Endodermal cell (in vitro differentiated cells): Measurements from ENCODE around the gene TOB1. TPM values are rescaled to one million over a fixed set of nuclear protein-coding genes. Genes with fewer than 3 reads are reported as not detected.

Experiments
- DNase-seq: peaks from one replicate; pipeline ENCODE4 v3.0.0-alpha.2; 2017
- H3K27ac ChIP-seq: 2 replicates; pipeline ENCODE4 v1.5.1; 2013; ENCODE audit warnings: mild to moderate bottlenecking, low read depth, low read length, moderate library complexity
- H3K27me3 ChIP-seq: 2 replicates; pipeline ENCODE4 v1.6.1; 2013; ENCODE audit warnings: mild to moderate bottlenecking, low read length, moderate library complexity; ENCODE audit not compliant: insufficient read depth, control insufficient read depth, poor library complexity, severe bottlenecking
- H3K36me3 ChIP-seq: 2 replicates; pipeline ENCODE4 v1.7.0; 2013; ENCODE audit warnings: mild to moderate bottlenecking, low read length, moderate library complexity; ENCODE audit not compliant: control insufficient read depth, insufficient read depth
- H3K4me1 ChIP-seq: one replicate; pipeline ENCODE4 v1.7.0; 2013; ENCODE audit warnings: low read length; ENCODE audit not compliant: control insufficient read depth, insufficient read depth
- H3K4me3 ChIP-seq: 2 replicates; pipeline ENCODE4 v1.5.1; 2013; ENCODE audit warnings: mild to moderate bottlenecking, low read length, moderate library complexity
- H3K9ac ChIP-seq: 2 replicates; pipeline ENCODE4 v1.6.1; 2013; ENCODE audit warnings: mild to moderate bottlenecking, low read length, moderate library complexity; ENCODE audit not compliant: poor library complexity, severe bottlenecking; ENCODE audit errors: extremely low read depth
- H3K9me3 ChIP-seq: 2 replicates; pipeline ENCODE4 v1.6.1; 2013; ENCODE audit warnings: mild to moderate bottlenecking, low read length, moderate library complexity; ENCODE audit not compliant: control insufficient read depth
- H3K27ac Mint-ChIP-seq: 2 replicates; pipeline ENCODE4 v1.8.0; 2020; ENCODE audit warnings: mixed read lengths
- H3K27me3 Mint-ChIP-seq: 2 replicates; pipeline ENCODE4 v1.8.0; 2021; ENCODE audit warnings: mild to moderate bottlenecking, mixed read lengths; ENCODE audit not compliant: insufficient read depth
- H3K36me3 Mint-ChIP-seq: 2 replicates; pipeline ENCODE4 v1.8.0; 2020; ENCODE audit warnings: low read depth, mixed read lengths
- H3K4me1 Mint-ChIP-seq: 2 replicates; pipeline ENCODE4 v1.8.0; 2020; ENCODE audit warnings: mixed read lengths
- H3K4me3 Mint-ChIP-seq: 2 replicates; pipeline ENCODE4 v1.8.0; 2020; ENCODE audit warnings: mild to moderate bottlenecking, moderate library complexity, mixed read lengths
- H3K9me3 Mint-ChIP-seq: 2 replicates; pipeline ENCODE4 v1.8.0; 2020; ENCODE audit warnings: mild to moderate bottlenecking, mixed read lengths
- WGBS, 2 experiments: methylation state at CpG; one replicate each; pipeline versions ENCODE4 v1.1.5 to v1.1.7; 2013; ENCODE audit warnings: missing lambda C conversion rate in 2 of 2, mixed read lengths in 1 of 2; ENCODE audit not compliant: insufficient coverage in 1 of 2, insufficient read length in 1 of 2; 5-methylcytosine and 5-hydroxymethylcytosine counted together
- total RNA-seq, 2 donors: library from RNA; stranded (reverse); fragmentation: NEBNext Ultra II Directional in 1 of 2; extraction: Animal tissue kit (Norgen Biotek cat#: 25700) in 1 of 2; gene quantifications; 2 replicates in 1 of 2; 3 replicates in 1 of 2; pipeline ENCODE4 v1.2.1, GENCODE V29; 2021
- TF ChIP-seq, protein P1 (sequence below): fragments of 200-600 bp; sonication (generic); conservative IDR thresholded peaks from 2 replicates; pipeline ENCODE4 v1.5.0; 2021; ENCODE audit warnings: antibody characterized with exemption, mild to moderate bottlenecking

TOB1 gene
- total RNA-seq, 2 donors from 2014 or later = 35.5 to 36.3 TPM

- Histone ChIP-seq H3K9me3 (no peaks in the 10 kb centered on the region), H3K27ac (no peak overlapping the region), H3K4me1 (no peaks in the 10 kb centered on the region), H3K4me3 (no peak overlapping the region), H3K9ac (no peak overlapping the region), H3K27me3 (no peaks in the 10 kb centered on the region), H3K36me3 (no peaks in the 10 kb centered on the region)
- H3K4me3 Mint-ChIP-seq = no peak overlapping the region
- WGBS, 2 experiments = 37 to 55% methylated on average over 16 to 26 of the region's 27 CpGs
- no peaks in the 10 kb centered on the region for H3K9me3 Mint-ChIP-seq
- DNase-seq = peak; percentile 83
- H3K27me3 Mint-ChIP-seq = peaks cover 5% of the 10 kb centered on the region
- no peaks in the 10 kb centered on the region for H3K4me1 Mint-ChIP-seq
- no peaks in the 10 kb centered on the region for H3K36me3 Mint-ChIP-seq
- TF ChIP-seq, protein P1, sequence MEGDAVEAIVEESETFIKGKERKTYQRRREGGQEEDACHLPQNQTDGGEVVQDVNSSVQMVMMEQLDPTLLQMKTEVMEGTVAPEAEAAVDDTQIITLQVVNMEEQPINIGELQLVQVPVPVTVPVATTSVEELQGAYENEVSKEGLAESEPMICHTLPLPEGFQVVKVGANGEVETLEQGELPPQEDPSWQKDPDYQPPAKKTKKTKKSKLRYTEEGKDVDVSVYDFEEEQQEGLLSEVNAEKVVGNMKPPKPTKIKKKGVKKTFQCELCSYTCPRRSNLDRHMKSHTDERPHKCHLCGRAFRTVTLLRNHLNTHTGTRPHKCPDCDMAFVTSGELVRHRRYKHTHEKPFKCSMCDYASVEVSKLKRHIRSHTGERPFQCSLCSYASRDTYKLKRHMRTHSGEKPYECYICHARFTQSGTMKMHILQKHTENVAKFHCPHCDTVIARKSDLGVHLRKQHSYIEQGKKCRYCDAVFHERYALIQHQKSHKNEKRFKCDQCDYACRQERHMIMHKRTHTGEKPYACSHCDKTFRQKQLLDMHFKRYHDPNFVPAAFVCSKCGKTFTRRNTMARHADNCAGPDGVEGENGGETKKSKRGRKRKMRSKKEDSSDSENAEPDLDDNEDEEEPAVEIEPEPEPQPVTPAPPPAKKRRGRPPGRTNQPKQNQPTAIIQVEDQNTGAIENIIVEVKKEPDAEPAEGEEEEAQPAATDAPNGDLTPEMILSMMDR = peak; percentile 89
- H3K27ac Mint-ChIP-seq = no peak overlapping the region
These were observed 49.1 kb downstream of the TOB1 start for GRCh38 chr17:50816771-50817751.

GRCh38 chr17:50816271-50816670, 49.9 kb downstream of the TOB1 start:
- no peak for DNase-seq
- TF ChIP-seq, protein P1 = no peak
- Mint-ChIP-seq H3K4me3 (no peak overlapping the region), H3K27me3 (peaks cover 5% of the 10 kb centered on the region), H3K4me1 (no peaks in the 10 kb centered on the region), H3K36me3 (no peaks in the 10 kb centered on the region), H3K9me3 (no peaks in the 10 kb centered on the region), H3K27ac (no peak overlapping the region)
- WGBS, 2 experiments = 91 to 100% methylated on average over 2 to 5 of the region's 5 CpGs
- Histone ChIP-seq H3K4me3 (no peak overlapping the region), H3K27ac (no peak overlapping the region), H3K4me1 (no peaks in the 10 kb centered on the region), H3K9me3 (no peaks in the 10 kb centered on the region), H3K9ac (no peak overlapping the region), H3K36me3 (no peaks in the 10 kb centered on the region), H3K27me3 (no peaks in the 10 kb centered on the region)

DNA sequence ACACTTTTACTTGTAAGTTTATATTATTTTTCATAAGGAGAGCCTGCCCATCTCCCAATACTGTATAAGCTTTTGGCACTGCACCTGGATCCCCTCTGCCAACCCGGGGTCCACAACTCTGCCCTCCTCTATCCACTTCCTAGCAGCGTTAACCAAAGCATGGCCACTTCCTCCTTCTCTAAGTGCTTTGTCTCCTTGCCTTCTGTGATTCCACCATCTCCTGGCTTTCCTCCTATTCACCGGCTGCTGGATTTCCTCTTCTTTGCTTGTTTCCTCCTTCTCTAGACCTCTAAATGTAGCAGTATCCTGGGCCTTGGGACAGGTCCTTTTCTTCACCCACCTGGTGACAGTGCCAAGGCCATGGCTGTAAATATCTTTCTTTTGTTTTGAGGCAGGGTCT, 50.8 kb downstream of the TOB1 start:
- no peaks in the 10 kb centered on the region for H3K4me1 ChIP-seq
- TF ChIP-seq, protein P1 = no peak
- Mint-ChIP-seq H3K9me3 (no peaks in the 10 kb centered on the region), H3K36me3 (no peaks in the 10 kb centered on the region), H3K4me1 (no peaks in the 10 kb centered on the region), H3K27me3 (peaks cover 2% of the 10 kb centered on the region), H3K27ac (no peak overlapping the region), H3K4me3 (no peak overlapping the region)
- no peak for DNase-seq
- WGBS, 2 experiments = 93 to 96% methylated on average over 3 of the region's 3 CpGs
- no peak overlapping the region for H3K27ac ChIP-seq
- H3K9ac ChIP-seq = no peak overlapping the region
- no peaks in the 10 kb centered on the region for H3K27me3 ChIP-seq
- H3K9me3 ChIP-seq = no peaks in the 10 kb centered on the region
- no peak overlapping the region for H3K4me3 ChIP-seq
- H3K36me3 ChIP-seq = no peaks in the 10 kb centered on the region
